ENCODE measurements around the gene CNOT6.

DNA sequence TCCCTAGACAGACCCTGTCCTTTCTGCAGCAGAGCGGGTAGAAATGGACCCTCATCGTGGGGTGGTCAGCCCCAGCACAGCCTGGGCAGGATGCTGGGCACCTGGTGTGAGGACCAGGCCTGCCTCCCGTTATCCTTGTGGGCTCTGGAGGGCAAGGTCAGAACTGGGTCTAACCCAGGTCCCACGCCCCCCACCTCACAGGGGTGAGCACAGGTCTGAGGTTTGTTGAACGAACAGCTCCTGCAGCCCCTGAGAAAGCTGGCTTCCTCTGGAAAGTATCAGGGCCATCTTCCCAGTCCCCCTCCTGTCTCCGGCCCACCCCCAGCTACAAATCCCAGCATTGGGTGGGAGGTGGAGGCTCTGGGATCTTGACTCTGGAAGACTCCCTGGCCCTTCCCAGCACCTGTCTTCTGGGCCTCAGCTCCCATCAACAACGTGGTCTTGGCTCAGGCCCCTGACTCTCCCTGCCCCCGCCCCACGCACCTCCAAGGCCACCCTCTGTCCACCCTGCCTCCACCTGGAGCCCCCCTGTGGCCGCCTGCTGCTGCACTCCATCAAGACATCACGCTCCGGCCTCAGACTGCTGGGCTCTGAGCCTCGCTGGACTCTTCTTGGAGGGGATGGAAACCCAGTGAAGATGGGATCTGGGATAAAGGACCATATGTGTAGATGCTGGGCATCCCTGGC, 30.1 kb upstream of the CNOT6 start:
- TF ChIP-seq POLR2A (IDR thresholded peaks at IDR 0.05): no peak
- TF ChIP-seq, protein P1, sequence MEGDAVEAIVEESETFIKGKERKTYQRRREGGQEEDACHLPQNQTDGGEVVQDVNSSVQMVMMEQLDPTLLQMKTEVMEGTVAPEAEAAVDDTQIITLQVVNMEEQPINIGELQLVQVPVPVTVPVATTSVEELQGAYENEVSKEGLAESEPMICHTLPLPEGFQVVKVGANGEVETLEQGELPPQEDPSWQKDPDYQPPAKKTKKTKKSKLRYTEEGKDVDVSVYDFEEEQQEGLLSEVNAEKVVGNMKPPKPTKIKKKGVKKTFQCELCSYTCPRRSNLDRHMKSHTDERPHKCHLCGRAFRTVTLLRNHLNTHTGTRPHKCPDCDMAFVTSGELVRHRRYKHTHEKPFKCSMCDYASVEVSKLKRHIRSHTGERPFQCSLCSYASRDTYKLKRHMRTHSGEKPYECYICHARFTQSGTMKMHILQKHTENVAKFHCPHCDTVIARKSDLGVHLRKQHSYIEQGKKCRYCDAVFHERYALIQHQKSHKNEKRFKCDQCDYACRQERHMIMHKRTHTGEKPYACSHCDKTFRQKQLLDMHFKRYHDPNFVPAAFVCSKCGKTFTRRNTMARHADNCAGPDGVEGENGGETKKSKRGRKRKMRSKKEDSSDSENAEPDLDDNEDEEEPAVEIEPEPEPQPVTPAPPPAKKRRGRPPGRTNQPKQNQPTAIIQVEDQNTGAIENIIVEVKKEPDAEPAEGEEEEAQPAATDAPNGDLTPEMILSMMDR (IDR thresholded peaks at IDR 0.05): no peak

Data from Peyer's patch (tissue), 4 donors.